GM12878 (cell line): ENCODE data around the gene ZDHHC21. TPM values are rescaled to one million over a fixed set of nuclear protein-coding genes. Genes with fewer than 3 reads are reported as not detected.
A peak's percentile ranks its signal among the peaks of the same experiment; 100 is the strongest.

Source experiments
- ATAC-seq: fragments of 200-7000 bp; cut with Tn5 transposase; 3 replicates; pipeline ENCODE4 v1.9.1; 2020; ENCODE audit warnings: mild to moderate bottlenecking, moderate library complexity
- BruUV-seq: library from RNA; stranded (reverse); fragments of 400-500 nt; replicated peaks from 2 replicates; lab custom pipeline; 2021; lab: Mats Ljungman, UMichigan
- CTCF ChIA-PET: fragments of 300-600 bp; sonication (Branson Sonifier 250); formaldehyde crosslinking; extraction: SDS; loops from one replicate; lab custom pipeline; 2021; ENCODE audit warnings: inconsistent platforms; lab: Yijun Ruan, JAX
- POLR2A ChIA-PET: fragments of 350-600 bp; formaldehyde crosslinking; extraction: SDS; loops from one replicate; lab custom pipeline; 2021; ENCODE audit warnings: inconsistent platforms; lab: Charles Lee
- RAD21 ChIA-PET: fragments of 300-600 bp; sonication (Branson Sonifier 250); formaldehyde crosslinking; loops from one replicate; lab custom pipeline; 2023; ENCODE audit warnings: antibody characterized with exemption; ENCODE audit not compliant: unreplicated experiment; lab: Charles Lee
- SMC1A ChIA-PET: fragments of 300-600 bp; sonication (Branson Sonifier 250); formaldehyde crosslinking; loops from one replicate; lab custom pipeline; 2023; ENCODE audit not compliant: unreplicated experiment, uncharacterized antibody; lab: Charles Lee
- DNase-seq: peaks from one replicate; pipeline ENCODE4 v3.0.0-alpha.2; 2011; ENCODE audit warnings: low read depth, low spot score
- FAIRE-seq: peaks from 3 replicates; lab custom pipeline; 2011; peaks lifted over from hg19 to GRCh38; lab: Jason Lieb, UNC
- H2AFZ ChIP-seq: 2 replicates; pipeline ENCODE4 v1.6.0; 2011; ENCODE audit warnings: low read depth, low read length, control low read depth; ENCODE audit not compliant: control insufficient read depth
- H3K27ac ChIP-seq: 2 replicates; pipeline ENCODE4 v1.5.1; 2011; ENCODE audit warnings: control low read depth; ENCODE audit not compliant: control insufficient read depth, insufficient read depth
- H3K27me3 ChIP-seq, 2 experiments: replicated peaks in 1 of 2; 2 replicates each; pipeline versions ENCODE4 v1.6.0 to v1.6.1; 2011; ENCODE audit warnings: low read length in 1 of 2; ENCODE audit not compliant: control insufficient read depth in 2 of 2, insufficient read depth in 2 of 2
- H3K36me3 ChIP-seq, 2 experiments: 2 replicates each; pipeline ENCODE4 v1.5.1; 2011; ENCODE audit warnings: low read length in 1 of 2; ENCODE audit not compliant: control insufficient read depth in 2 of 2, insufficient read depth in 2 of 2
- H3K4me1 ChIP-seq: 2 replicates; pipeline ENCODE4 v1.6.1; 2011; ENCODE audit warnings: mild to moderate bottlenecking, low read length, moderate library complexity, mixed read lengths; ENCODE audit not compliant: control insufficient read depth, insufficient read depth
- H3K4me2 ChIP-seq: 2 replicates; pipeline ENCODE4 v1.6.0; 2011; ENCODE audit warnings: control low read depth; ENCODE audit not compliant: control insufficient read depth, insufficient read depth
- H3K4me3 ChIP-seq: fragments of 200-600 bp; sonication (generic); 2 replicates; pipeline ENCODE4 v1.5.1; 2016
- H3K79me2 ChIP-seq: 2 replicates; pipeline ENCODE4 v1.6.0; 2011; ENCODE audit warnings: low read length; ENCODE audit not compliant: control insufficient read depth, insufficient read depth
- H3K9ac ChIP-seq: 2 replicates; pipeline ENCODE4 v1.8.0; 2011; ENCODE audit warnings: low read length, control low read depth, mixed read lengths; ENCODE audit not compliant: control insufficient read depth, insufficient read depth
- H3K9me3 ChIP-seq: replicated peaks from 3 replicates; pipeline ENCODE4 v1.5.1; 2011; ENCODE audit warnings: mild to moderate bottlenecking, low read length; ENCODE audit not compliant: control insufficient read depth, insufficient read depth
- H4K20me1 ChIP-seq: 2 replicates; pipeline ENCODE4 v1.6.0; 2011; ENCODE audit not compliant: control insufficient read depth, insufficient read depth
- CREM ChIP-seq: IDR thresholded peaks from 2 replicates; pipeline ENCODE4 v1.6.1; 2014; ENCODE audit warnings: antibody characterized with exemption, low read depth
- MTA3 ChIP-seq: IDR thresholded peaks from 2 replicates; pipeline ENCODE4 v1.6.1; 2012; ENCODE audit warnings: low read length, inconsistent platforms, borderline replicate concordance
- POLR2AphosphoS5 ChIP-seq: IDR thresholded peaks from 2 replicates; pipeline ENCODE4 v1.6.1; 2011; ENCODE audit warnings: mild to moderate bottlenecking, low read length, inconsistent platforms
- RAD51 ChIP-seq: fragments of 450-650 bp; IDR thresholded peaks from 2 replicates; pipeline ENCODE4 v1.6.1; 2016; ENCODE audit warnings: moderate library complexity, mild to moderate bottlenecking, inconsistent platforms
- RELA ChIP-seq: fragments of 450-650 bp; IDR thresholded peaks from 2 replicates; pipeline ENCODE4 v1.8.0; 2014; ENCODE audit warnings: borderline replicate concordance; ENCODE audit not compliant: partially characterized antibody
- RUNX3 ChIP-seq: IDR thresholded peaks from 2 replicates; pipeline ENCODE4 v1.6.1; 2012; ENCODE audit warnings: low read length, inconsistent platforms
- SKIL ChIP-seq: fragments of 450-650 bp; IDR thresholded peaks from 2 replicates; pipeline ENCODE4 v1.6.1; 2017; ENCODE audit warnings: mild to moderate bottlenecking, low read depth, inconsistent platforms; ENCODE audit not compliant: poor library complexity, severe bottlenecking
- ZNF384 ChIP-seq: IDR thresholded peaks from 2 replicates; pipeline ENCODE4 v1.6.1; 2012; ENCODE audit warnings: low read depth, mild to moderate bottlenecking, low read length, improper control_type of control experiment, borderline replicate concordance
- WGBS: methylation state at CpG from one replicate; pipeline ENCODE4 v1.1.6; 2016; ENCODE audit warnings: low lambda C conversion rate; ENCODE audit not compliant: insufficient replicate concordance, insufficient coverage; ENCODE audit errors: missing lambda C conversion rate; 5-methylcytosine and 5-hydroxymethylcytosine counted together
- in situ Hi-C: fragments of 300-500 bp; cut with MboI; formaldehyde crosslinking; loops from 9 replicates; pipeline ENCODE4 v1.14.3; 2018; ENCODE audit warnings: mixed read lengths
- intact Hi-C: fragments of 100-400 bp; cut with micrococcal nuclease; formaldehyde crosslinking; loops from one replicate; pipeline ENCODE4 v1.14.2; 2022; ENCODE audit not compliant: unreplicated experiment
- polyA plus RNA-seq, 11 experiments: library from polyadenylated mRNA; depleted of rRNA in 4 of 11; unstranded in 6 of 11; stranded (reverse) in 5 of 11; fragments of >200 nt; fragmentation: Nextera tagmentation in 4 of 11; fragmentation: Illumina TruSeq in 1 of 11; extraction: Ambion mirVana in 4 of 11; extraction: Trizol in 1 of 11; gene quantifications; 1 replicate in 1 of 11; 2 replicates in 10 of 11; pipeline versions ENCODE4 v1.2.1 to v1.2.3, GENCODE V29; 2011 to 2016; ENCODE audit warnings: inconsistent platforms in 2 of 11, missing spikeins in 2 of 11, low read depth in 1 of 11
- total RNA-seq, 4 experiments: library from RNA; depleted of rRNA in 3 of 4; stranded (reverse); fragments of >200 nt in 3 of 4; fragmentation: Illumina TruSeq in 1 of 4; extraction: Trizol in 1 of 4; gene quantifications; 2 replicates each; pipeline versions ENCODE4 v1.2.1 to v1.2.3, GENCODE V29; 2013 to 2021

Gene ZDHHC21
- total and polyA plus RNA-seq, 10 of the 15 experiments (the other 5 are each of a cell fraction or from before 2014, with no cell fraction given): 2.6 to 14.6 (median 9.1) TPM

GRCh38 chr9:14715102-14715501 is 21.9 kb upstream of the ZDHHC21 start:
- Histone ChIP-seq H3K27me3 (no peaks in the 10 kb centered on the region), H3K4me3 (no peak overlapping the region), H3K4me1 (no peaks in the 10 kb centered on the region), H3K9ac (no peak overlapping the region), H3K9me3 (peaks cover 1% of the 10 kb centered on the region; the same call in 1 of the 3 replicates), H3K27ac (no peak overlapping the region), H3K4me2 (no peak overlapping the region), H4K20me1 (no peaks in the 10 kb centered on the region), H3K79me2 (no peaks in the 10 kb centered on the region), H3K36me3 (no peaks in the 10 kb centered on the region), H2AFZ (no peak overlapping the region)
- ATAC-seq (no peak), DNase-seq (no peak), FAIRE-seq (peak; percentile 47)
- POLR2A ChIA-PET: no interaction called here
- SMC1A ChIA-PET: interaction anchor here (1.5 kb wide), 1 partner anchor 10 kb away, joined by 5 read pairs; no protein-coding TSS in a partner anchor
- intact Hi-C loops (no loop called here), in situ Hi-C loops (no loop called here)
- BruUV-seq: no TSS peak
- CTCF ChIA-PET: no interaction called here
- TF ChIP-seq SKIL (no peak), ZNF384 (no peak), MTA3 (no peak)
- TF ChIP-seq, all 136 proteins: peak for 0
- WGBS: 38% methylated on average over 4 of the region's 4 CpGs
- RAD21 ChIA-PET: no interaction called here

- H3K27ac ChIP-seq: no peak overlapping the region
- BruUV-seq: no TSS peak
- in situ Hi-C loops: no loop called here
- RAD21 ChIA-PET: no interaction called here
- H3K4me1 ChIP-seq: no peaks in the 10 kb centered on the region
- no peak overlapping the region for H3K4me3 ChIP-seq
- no peaks in the 10 kb centered on the region for H3K36me3 ChIP-seq
- DNase-seq (no peak), ATAC-seq (no peak), FAIRE-seq (no peak)
- CTCF ChIA-PET: no interaction called here
- SMC1A ChIA-PET: interaction anchor here (2.1 kb wide), 1 partner anchor 21 kb away, joined by 6 read pairs; no protein-coding TSS in a partner anchor
- H3K79me2 ChIP-seq: no peaks in the 10 kb centered on the region
- H2AFZ ChIP-seq: no peak overlapping the region
- intact Hi-C loops: no loop called here
- POLR2A ChIA-PET: no interaction called here
- H3K9me3 ChIP-seq: peaks cover 1% of the 10 kb centered on the region; the same call in 1 of the 3 replicates
- TF ChIP-seq RUNX3 (no peak), POLR2AphosphoS5 (no peak), CREM (no peak), RELA (no peak), RAD51 (no peak)
- 28% methylated on average over 3 of the region's 3 CpGs for WGBS
- H3K9ac ChIP-seq: no peak overlapping the region
- H3K4me2 ChIP-seq: no peak overlapping the region
- H3K27me3 ChIP-seq: no peaks in the 10 kb centered on the region
- no peaks in the 10 kb centered on the region for H4K20me1 ChIP-seq
Observed at GRCh38 chr9:14713187-14713767, 20.0 kb upstream of the ZDHHC21 start.
